NK-92 (cell line): ENCODE measurements around the gene RNF169.

Experiments used
- DNase-seq: peaks from one replicate; lab custom pipeline; 2025; ENCODE audit not compliant: unreplicated experiment; lab: John Stamatoyannopoulos, UW

Gene RNF169, protein sequence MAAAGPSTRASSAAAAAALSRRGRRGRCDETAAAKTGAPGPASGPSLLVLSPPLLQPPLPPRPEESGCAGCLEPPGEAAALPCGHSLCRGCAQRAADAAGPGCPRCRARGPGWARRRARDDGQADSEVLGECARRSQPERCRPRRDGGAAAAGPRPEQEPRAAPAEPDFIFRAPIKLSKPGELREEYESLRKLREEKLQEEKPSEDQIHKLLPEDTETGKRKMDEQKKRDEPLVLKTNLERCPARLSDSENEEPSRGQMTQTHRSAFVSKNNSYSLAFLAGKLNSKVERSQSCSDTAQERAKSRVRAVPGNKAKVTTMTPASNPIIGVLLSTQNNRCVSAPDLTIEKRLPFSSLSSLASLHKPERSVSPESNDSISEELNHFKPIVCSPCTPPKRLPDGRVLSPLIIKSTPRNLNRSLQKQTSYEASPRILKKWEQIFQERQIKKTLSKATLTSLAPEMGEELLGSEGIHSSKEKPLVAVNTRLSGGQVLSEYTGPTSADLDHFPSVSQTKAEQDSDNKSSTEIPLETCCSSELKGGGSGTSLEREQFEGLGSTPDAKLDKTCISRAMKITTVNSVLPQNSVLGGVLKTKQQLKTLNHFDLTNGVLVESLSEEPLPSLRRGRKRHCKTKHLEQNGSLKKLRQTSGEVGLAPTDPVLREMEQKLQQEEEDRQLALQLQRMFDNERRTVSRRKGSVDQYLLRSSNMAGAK

DNA sequence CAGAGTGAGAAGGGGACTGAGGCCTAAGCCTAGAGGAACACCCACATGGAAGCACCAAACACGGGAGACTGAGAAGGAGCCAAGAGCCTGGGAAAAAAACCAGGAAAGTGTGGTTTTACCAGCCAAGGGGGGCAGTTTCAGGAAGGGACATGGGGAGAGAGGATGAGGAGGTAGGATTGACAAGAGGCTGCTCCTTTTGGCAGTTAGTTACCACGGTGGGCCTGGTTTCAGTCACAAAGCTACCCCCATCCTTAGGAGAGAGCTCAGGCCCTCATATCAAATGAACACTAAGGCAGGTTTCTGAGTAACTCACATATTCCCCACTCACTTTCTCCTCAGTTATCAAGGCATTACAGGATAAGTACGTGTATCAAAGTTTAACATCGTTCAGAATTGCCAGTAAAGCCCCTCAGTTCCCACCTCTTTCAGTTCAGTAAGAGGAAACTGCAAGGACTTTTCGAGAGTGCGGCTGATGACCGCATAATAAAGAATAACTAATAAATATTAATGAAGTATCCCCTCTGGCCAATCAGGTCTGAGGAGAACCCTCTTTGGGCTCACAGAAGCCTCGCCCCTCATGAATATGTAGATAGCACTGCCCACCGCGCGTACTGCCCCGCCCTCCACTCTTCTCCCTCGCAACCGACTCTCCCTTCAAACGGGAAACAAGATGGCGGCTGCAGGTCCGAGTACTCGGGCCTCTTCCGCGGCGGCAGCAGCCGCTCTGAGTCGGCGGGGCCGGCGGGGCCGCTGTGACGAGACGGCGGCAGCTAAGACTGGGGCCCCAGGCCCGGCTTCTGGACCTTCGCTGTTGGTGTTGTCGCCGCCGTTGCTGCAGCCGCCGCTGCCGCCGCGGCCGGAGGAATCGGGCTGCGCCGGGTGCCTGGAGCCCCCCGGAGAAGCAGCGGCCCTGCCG lies at the start of gene RNF169:
Gene RNF169 (plus strand): TSS at position 639 of the 916 bp plus-strand sequence. CDS start 32 bp downstream, at position 671.
- DNase-seq = peak; percentile 58

DNA sequence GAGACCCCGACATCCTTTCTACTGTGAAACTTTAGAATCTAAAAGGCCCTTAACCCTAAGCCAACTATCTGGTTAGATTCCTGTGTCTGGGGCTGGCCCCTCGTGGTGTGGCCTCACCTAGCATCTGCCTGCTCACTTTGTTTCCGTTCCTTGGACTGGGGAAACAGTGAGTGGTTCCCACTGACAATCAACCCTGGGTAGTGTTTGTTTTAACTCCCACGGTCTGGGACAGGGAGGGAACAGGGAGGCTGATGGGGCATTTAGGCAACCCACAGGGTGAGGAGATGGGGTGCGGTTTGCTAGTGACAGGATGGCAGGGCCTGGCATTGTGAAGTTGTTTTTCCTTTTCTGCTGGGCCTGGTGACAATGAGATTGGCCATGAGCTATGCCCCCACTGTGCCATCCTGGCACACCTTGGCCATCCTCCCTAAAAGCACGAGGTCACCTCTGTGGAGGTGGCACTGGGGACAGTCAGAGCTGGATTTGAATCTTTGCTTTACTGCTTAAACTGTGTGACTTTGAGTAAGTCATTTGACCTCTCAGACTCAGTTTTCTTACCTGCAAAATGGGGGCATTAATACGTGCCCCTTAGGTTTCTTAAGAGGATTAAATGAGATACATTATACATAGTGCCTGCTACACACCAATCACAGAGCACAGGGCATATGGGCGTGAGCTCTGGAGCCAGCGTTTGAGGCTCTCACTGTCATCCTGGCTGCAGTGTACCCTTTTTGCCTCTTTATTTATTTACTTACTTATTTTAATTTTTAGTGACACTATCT lies 48.8 kb upstream of the RNF169 start:
- DNase-seq = no peak

DNA sequence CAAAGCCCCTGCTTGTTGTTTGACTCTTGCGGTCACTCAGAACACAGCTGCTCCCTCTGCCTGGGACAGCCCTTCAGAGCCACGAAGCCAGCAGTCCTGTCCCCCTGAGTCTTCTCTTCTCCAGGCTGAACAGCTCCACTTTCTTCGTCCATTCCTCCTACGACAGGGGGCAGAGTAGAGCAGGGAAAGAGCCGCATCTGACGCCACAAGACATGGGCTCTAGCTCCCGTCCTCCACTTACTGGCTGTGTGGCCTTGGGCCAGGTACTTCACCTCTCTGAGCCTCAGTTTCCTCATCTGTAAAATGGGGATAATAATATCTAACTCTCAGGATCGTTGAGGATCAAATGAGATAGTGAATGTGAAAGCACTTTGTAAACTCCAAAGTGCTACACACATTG lies 47.3 kb upstream of the RNF169 start:
- DNase-seq = no peak

DNA sequence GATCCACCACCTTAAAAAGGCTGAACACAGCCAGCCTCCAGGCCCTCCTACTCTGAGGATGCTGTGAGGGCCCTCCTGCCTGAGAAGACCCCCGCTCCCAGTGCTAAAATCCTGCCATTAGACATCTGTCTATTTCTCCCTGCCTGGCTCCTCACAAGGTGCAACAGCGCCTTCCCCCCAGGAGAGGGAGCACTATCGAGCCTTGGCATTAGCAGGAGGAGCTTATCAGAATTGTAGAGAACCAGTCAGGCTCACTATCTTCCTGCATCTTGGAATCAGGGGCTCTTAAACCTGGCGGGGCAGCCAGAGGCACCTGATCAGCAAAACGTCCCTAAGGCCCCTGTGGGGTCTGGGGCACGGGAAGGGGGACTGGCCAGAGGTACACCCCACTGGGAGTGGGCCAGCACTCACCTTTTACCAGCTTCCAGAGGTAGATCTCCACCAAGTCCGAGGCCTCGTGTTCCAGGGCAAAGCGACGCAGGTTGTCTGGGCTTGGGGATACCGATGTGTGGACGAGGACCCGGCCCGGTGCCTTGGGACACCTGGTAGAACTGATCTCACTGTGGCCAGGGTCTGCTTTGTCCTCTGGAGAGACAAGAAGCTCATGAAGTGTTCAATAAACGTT lies 46.2 kb upstream of the RNF169 start:
- no peak for DNase-seq

DNA sequence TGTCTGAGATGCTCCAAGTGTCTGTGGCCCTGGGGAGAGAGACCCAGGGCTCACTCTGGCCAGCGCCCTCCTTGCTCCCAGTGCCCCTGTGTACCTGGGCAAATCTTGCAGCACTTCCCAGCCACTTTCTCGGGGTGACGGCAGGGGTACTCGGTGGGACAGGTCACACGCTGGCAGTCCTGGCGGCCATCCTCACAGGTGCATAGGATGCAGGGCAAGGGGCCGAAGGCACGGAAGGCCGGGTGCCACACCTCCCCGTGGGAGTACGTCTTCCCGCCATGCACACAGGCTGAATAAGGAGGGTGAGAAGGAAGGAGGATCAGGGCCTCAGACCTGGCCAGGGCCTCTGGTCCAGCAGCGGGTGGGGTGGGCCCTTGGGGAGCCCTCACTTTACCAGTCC lies 45.4 kb upstream of the RNF169 start:
- DNase-seq = no peak

DNA sequence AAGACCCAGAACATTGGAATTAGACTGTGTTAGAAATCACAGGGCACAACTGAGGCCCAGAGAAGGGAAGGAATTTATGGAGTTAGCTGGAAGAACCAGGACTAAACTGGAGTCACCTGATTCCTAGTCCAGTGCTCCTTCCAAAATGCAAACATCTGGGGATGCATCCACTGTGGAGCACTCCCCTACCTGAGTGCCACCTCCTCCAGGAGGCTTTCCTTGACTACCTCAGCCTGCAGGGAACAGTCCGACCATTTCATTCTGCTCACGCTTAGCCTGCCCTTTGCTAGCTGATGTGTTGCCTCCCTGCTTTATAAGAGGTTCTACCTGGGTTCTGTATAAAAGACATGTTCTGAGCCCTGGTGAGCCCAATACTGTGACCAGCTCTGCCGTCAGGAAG lies 41.5 kb upstream of the RNF169 start:
- DNase-seq = no peak

DNA sequence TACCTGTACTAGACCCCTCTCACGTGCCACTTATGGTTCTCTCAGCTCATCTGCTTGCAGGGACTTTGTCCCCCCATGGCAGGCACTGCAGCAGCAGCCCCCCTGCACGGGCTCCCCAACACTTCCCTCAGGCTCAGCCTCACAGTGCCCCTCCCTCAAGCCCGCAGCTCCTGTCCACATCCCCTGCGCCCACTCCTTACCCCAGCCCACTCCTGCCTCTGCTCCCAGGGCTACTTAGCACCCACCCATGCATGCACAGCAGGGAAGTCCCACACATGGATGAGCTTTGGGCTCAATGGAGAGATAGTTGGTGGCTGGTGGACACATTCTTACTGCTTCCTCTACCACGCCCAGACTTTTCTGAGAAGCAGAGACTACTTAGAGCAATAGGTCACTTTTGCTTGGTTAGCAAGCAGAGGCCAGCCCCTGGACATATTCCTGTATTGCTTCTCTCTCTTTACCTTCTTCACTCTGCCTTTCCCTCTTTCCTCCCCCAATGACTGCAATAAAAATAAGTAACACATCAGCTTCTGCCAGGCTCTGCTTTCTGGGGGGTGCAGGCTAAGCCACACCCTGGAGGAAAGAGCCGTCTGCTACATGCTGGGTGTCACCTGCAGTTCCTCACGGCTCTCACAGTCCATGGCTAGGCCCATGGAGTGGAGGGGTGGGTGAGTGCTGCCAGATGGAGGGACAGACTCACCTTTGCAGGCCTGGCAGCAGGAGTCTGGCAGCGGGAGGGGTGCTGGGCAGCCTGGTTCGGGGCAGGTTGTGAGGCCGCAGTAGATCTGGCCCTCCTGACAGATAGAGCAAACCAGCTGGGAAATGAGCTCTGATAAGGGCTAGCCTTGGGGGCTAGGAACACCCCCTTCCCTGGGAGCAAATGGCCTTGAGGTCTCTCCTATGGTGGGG lies 40.8 kb upstream of the RNF169 start:
- no peak for DNase-seq

DNA sequence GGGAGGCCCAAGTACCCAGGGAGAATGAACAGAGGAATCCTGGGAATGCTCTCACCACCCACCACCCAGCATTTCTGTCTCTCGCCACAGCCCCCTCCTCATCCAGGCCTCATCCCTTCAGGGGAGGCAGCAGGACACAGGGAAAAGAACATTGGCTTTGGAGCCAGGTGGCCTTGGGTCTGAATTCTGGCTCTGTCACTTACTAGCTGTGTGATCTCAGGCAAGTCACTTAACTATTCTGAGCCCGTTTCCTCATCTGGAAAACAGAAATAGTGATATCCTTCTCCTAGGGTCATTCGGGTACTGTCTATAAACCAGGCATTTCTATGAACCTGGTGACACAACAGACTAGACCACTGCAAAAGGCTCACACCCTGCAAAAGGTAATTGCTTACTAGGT lies 39.5 kb upstream of the RNF169 start:
- no peak for DNase-seq

DNA sequence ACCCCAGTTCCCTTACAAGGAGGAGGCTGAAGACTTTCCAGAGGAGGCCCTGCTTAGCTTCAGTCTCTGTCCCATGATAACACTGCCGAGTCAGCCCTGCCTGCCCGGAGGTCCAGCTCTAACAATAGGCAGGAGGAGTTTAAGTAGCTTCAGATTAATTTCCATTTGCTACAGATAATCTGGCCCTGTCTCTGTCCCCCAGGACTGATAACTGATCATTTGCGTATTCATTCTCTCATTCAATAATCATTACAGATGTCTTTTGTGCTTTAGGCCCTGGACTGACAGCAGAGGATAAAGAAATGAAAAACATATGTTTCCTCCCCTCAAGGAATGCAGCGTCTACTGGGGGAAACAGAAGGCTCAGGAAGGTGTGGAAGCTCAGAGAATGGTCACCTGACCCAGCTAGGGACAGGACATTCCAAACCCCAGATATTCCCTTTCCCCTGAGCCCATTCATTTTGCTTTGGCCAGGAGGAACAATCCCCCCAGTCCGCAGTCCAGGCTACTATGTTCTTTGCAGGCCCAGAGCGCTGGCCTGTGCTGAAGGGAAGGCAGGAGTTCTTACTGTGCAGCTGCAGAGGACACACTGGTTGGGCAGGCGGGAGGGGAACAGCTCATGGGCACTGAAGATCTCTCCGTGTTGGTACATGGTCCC lies 38.2 kb upstream of the RNF169 start:
- no peak for DNase-seq

DNA sequence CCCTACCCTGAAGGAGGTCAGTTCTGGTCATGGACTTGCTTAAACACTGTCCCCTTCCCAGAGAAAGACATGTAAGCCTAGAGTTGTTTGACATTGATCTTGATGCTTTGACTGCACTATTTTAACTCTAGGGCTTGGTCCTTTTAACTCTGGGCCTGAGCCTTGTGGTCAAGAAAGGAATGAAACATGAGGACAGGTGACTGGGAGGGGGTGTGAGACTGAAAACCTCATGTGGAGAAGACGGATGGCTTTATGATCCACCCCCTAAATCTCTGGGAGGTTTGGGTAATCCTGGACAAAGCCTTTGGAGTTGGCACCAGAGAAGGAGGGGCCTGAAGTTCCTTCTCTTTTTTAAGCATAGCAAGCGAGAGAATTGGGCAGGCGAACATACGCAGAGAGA lies 35.0 kb upstream of the RNF169 start:
- no peak for DNase-seq

DNA sequence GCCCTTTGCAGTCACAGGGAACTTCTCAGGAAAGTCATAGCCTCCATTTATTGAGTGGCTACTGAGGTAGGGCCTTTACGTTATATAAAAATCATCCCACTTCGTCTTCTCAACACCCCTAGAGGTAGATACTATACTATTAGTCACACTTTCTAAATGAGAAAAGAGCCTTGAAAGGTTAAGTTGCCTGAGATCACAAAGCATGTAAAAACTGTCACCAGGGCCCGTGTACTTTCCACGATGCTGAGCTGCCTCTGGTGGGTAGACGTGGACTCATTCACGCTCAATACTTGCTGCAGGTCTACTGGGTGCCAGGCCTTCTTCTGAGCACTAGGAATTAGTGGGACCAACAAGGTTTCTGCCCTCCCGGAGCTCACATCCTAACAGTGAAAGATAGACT lies 33.7 kb upstream of the RNF169 start:
- DNase-seq = no peak

DNA sequence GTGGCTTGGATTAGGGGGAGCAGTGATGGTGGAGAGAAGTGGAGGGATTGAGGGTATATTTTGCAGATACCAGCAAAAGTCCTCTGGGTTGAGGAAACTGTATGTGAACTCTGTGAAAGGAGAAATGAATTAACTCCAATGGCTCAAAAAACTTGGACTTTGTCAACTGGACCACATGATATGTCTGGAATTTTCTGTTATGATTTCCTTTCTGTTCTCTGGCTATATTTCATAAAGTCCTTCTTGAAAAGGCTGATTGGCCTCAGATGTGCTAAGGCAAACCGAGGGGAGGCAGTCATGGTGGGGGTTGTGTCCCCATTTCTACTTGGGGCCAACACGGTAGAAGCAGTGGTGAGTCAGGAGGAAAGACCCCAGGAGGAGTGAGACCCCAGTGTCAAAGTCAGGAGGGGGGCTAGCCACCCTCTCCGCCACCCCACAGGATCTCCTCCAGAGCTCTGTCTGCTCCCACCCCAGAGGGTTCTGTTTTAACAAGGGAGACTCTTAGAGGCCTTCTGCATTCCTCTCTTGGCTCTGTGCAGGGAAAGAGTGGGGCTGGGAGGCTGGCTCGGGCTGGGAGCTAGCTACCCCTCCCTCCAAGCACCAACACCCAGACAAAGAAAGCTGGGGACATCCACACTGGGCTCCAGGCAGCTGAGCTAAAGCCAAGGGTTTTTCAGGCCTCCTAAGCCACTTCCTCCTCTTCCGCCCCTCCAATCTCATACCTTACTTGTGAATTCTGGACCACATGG lies 31.3 kb upstream of the RNF169 start:
- no peak for DNase-seq

DNA sequence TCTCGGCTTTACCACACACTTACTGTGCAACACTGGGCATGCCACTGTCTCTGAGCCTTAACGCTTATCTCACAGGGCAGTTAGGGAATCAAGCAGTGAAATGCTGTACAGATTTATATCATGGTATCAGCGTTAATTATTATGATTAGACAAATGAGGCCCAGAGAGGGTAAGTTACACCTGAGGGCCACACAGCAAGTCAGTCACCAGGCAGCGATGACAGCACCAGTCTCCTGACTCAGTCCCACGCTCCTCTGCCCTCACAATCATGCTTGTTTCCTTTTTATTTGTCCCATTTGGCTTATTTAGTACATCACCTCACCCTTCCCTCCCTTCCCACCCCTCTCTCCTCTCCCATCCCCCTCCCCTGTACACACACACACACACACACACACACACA lies 29.6 kb upstream of the RNF169 start:
- no peak for DNase-seq

DNA sequence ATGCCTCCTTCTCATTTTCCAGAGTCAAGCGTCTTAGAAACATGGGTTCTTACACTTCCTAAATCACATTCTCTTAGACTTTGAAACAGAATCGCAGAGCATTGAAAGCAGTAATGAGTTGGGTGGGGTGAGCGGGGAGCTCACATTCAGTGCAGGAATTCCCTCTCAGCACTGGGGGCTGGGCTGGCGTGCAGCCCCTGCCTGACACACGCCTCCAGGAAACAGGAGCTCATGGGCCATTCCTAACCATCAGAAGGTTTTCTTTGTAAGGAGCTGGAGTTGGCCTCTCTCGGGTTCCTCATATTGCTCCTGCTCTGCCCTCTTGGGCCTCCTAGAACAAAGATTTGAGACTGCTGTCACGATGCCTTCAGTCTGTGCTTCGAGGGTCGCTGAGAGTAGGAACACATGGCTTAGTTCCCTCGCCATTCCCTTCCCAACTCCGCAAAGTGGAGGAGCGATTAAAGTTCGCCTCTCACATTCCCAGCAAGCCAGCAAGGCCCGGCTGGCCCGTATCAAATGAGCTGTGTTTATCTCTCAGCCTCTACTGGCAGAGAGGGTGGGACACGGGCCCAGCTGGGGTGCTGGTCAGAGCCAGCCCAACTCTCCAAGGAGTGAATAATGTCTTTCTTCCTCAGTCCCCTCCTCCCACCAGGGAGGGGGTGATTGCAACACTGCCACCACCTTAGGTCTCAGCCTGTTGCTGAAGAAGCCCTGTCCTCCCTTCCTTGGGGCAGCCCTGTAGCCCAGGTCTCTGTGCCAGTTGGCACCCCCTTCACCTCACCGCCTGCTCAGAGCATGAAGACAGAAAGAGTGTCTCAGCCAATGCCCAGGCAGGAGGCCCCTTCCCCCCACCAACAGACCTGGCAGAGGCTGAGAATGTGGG lies 27.8 kb upstream of the RNF169 start:
- no peak for DNase-seq

DNA sequence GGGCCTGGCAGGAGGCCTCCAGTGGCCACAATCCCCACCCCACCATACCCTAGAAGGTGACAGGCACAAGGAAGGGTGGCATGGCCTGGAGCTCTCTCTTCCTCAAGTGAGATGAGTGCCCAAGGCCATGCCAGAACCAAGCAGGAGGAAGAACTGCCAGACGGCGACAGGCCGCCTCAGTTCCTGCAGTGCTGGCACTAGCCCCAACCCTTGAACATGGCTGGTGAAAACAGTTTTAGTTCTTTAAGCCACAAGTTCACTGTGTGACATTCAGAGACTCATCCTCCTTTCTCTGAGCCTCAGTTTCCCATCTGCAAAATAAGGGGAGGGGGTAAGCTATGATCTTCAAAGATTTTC lies 27.2 kb upstream of the RNF169 start:
- no peak for DNase-seq

DNA sequence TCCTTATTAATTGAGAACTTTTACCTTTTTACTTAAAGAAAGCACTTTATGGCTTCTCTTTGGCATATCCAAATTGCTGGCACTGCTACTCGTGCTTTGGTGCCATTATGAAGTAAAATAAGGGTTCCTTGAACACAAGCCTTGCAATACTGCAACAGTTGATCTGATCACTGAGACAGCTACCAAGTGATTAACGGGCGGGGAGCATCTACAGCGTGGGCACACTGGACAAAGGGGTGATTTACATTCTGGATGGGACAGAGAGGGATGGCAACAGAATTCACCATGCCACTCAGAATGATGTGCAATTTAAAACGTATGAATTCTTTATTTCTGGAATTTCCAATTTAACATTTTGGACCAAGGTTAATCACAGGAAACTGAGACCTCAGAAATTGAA lies 25.1 kb upstream of the RNF169 start:
- no peak for DNase-seq

DNA sequence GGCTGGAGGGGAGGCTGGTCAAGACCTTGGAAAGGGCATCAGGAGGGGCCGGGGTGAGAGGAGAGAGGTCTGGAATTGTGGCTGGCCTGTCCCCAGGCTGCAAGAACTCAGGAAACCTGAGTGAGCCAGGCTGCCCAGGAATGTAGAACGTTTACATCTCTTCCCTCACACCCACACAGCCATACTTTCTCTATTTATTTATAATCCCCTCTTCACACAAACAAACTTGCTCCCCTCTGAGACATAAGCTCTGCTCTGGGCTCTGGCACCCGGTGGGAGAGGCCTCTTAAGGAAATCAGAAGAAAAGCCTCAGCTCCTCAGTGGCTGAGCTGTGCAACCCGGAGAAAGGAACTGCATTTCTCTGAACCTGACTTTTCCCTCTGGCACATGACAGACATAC lies 22.9 kb upstream of the RNF169 start:
- no peak for DNase-seq
